GM12878 (cell line): Measurements from ENCODE around the gene KRTAP12-4. TPM values are rescaled to one million over a fixed set of nuclear protein-coding genes. Genes with fewer than 3 reads are reported as not detected.

Source experiments
- ATAC-seq: fragments of 200-7000 bp; cut with Tn5 transposase; 3 replicates; pipeline ENCODE4 v1.9.1; 2020; ENCODE audit warnings: mild to moderate bottlenecking, moderate library complexity
- BruUV-seq: library from RNA; stranded (reverse); fragments of 400-500 nt; replicated peaks from 2 replicates; lab custom pipeline; 2021; lab: Mats Ljungman, UMichigan
- CTCF ChIA-PET: fragments of 300-600 bp; sonication (Branson Sonifier 250); formaldehyde crosslinking; extraction: SDS; loops from one replicate; lab custom pipeline; 2021; ENCODE audit warnings: inconsistent platforms; lab: Yijun Ruan, JAX
- POLR2A ChIA-PET: fragments of 350-600 bp; formaldehyde crosslinking; extraction: SDS; loops from one replicate; lab custom pipeline; 2021; ENCODE audit warnings: inconsistent platforms; lab: Charles Lee
- RAD21 ChIA-PET: fragments of 300-600 bp; sonication (Branson Sonifier 250); formaldehyde crosslinking; loops from one replicate; lab custom pipeline; 2023; ENCODE audit warnings: antibody characterized with exemption; ENCODE audit not compliant: unreplicated experiment; lab: Charles Lee
- SMC1A ChIA-PET: fragments of 300-600 bp; sonication (Branson Sonifier 250); formaldehyde crosslinking; loops from one replicate; lab custom pipeline; 2023; ENCODE audit not compliant: unreplicated experiment, uncharacterized antibody; lab: Charles Lee
- DNase-seq: peaks from one replicate; pipeline ENCODE4 v3.0.0-alpha.2; 2011; ENCODE audit warnings: low read depth, low spot score
- FAIRE-seq: peaks from 3 replicates; lab custom pipeline; 2011; peaks lifted over from hg19 to GRCh38; lab: Jason Lieb, UNC
- H2AFZ ChIP-seq: 2 replicates; pipeline ENCODE4 v1.6.0; 2011; ENCODE audit warnings: low read depth, low read length, control low read depth; ENCODE audit not compliant: control insufficient read depth
- H3K27ac ChIP-seq: 2 replicates; pipeline ENCODE4 v1.5.1; 2011; ENCODE audit warnings: control low read depth; ENCODE audit not compliant: control insufficient read depth, insufficient read depth
- H3K27me3 ChIP-seq, 2 experiments: replicated peaks in 1 of 2; 2 replicates each; pipeline versions ENCODE4 v1.6.0 to v1.6.1; 2011; ENCODE audit warnings: low read length in 1 of 2; ENCODE audit not compliant: control insufficient read depth in 2 of 2, insufficient read depth in 2 of 2
- H3K36me3 ChIP-seq, 2 experiments: 2 replicates each; pipeline ENCODE4 v1.5.1; 2011; ENCODE audit warnings: low read length in 1 of 2; ENCODE audit not compliant: control insufficient read depth in 2 of 2, insufficient read depth in 2 of 2
- H3K4me1 ChIP-seq: 2 replicates; pipeline ENCODE4 v1.6.1; 2011; ENCODE audit warnings: mild to moderate bottlenecking, low read length, moderate library complexity, mixed read lengths; ENCODE audit not compliant: control insufficient read depth, insufficient read depth
- H3K4me2 ChIP-seq: 2 replicates; pipeline ENCODE4 v1.6.0; 2011; ENCODE audit warnings: control low read depth; ENCODE audit not compliant: control insufficient read depth, insufficient read depth
- H3K4me3 ChIP-seq: fragments of 200-600 bp; sonication (generic); 2 replicates; pipeline ENCODE4 v1.5.1; 2016
- H3K79me2 ChIP-seq: 2 replicates; pipeline ENCODE4 v1.6.0; 2011; ENCODE audit warnings: low read length; ENCODE audit not compliant: control insufficient read depth, insufficient read depth
- H3K9ac ChIP-seq: 2 replicates; pipeline ENCODE4 v1.8.0; 2011; ENCODE audit warnings: low read length, control low read depth, mixed read lengths; ENCODE audit not compliant: control insufficient read depth, insufficient read depth
- H3K9me3 ChIP-seq: replicated peaks from 3 replicates; pipeline ENCODE4 v1.5.1; 2011; ENCODE audit warnings: mild to moderate bottlenecking, low read length; ENCODE audit not compliant: control insufficient read depth, insufficient read depth
- H4K20me1 ChIP-seq: 2 replicates; pipeline ENCODE4 v1.6.0; 2011; ENCODE audit not compliant: control insufficient read depth, insufficient read depth
- BRCA1 ChIP-seq: IDR thresholded peaks from 2 replicates; pipeline ENCODE4 v1.6.1; 2011; ENCODE audit warnings: low read depth, low read length, improper control_type of control experiment
- CBFB ChIP-seq: IDR thresholded peaks from 2 replicates; pipeline ENCODE4 v1.6.1; 2016; ENCODE audit warnings: antibody characterized with exemption, low read depth
- CBX5 ChIP-seq: sonication (generic); IDR thresholded peaks from 2 replicates; pipeline ENCODE4 v1.6.1; 2016; ENCODE audit warnings: low read depth, moderate library complexity, mild to moderate bottlenecking, inconsistent platforms
- EP300 ChIP-seq, 2 experiments: fragments of 150-350 bp in 1 of 2; IDR thresholded peaks; 2 replicates each; pipeline ENCODE4 v1.6.1; 2011 to 2012; ENCODE audit warnings: low read depth in 2 of 2, low read length in 2 of 2, borderline replicate concordance in 1 of 2, improper control_type of control experiment in 1 of 2, inconsistent platforms in 1 of 2; ENCODE audit not compliant: control insufficient read depth in 1 of 2
- EZH2 ChIP-seq: IDR thresholded peaks from 2 replicates; pipeline ENCODE4 v1.6.1; 2012; ENCODE audit warnings: low read depth, mild to moderate bottlenecking, control low read depth, inconsistent platforms, low read length, borderline replicate concordance; ENCODE audit not compliant: control insufficient read depth
- IKZF2 ChIP-seq, 2 experiments: fragments of 450-650 bp; IDR thresholded peaks; 2 replicates each; pipeline ENCODE4 v1.6.1; 2017; ENCODE audit warnings: mild to moderate bottlenecking in 2 of 2, moderate library complexity in 2 of 2
- IRF3 ChIP-seq: fragments of 450-650 bp; IDR thresholded peaks from 2 replicates; pipeline ENCODE4 v1.6.1; 2014; ENCODE audit warnings: mild to moderate bottlenecking
- POLR2AphosphoS5 ChIP-seq: IDR thresholded peaks from 2 replicates; pipeline ENCODE4 v1.6.1; 2011; ENCODE audit warnings: mild to moderate bottlenecking, low read length, inconsistent platforms
- POU2F2 ChIP-seq: IDR thresholded peaks from 3 replicates; pipeline ENCODE4 v1.6.1; 2011; ENCODE audit warnings: low read depth, mild to moderate bottlenecking, low read length, borderline replicate concordance
- REST ChIP-seq: IDR thresholded peaks from 2 replicates; pipeline ENCODE4 v1.6.1; 2012; ENCODE audit warnings: mild to moderate bottlenecking, low read depth, low read length
- RFX5 ChIP-seq: IDR thresholded peaks from 2 replicates; pipeline ENCODE4 v1.6.1; 2011; ENCODE audit warnings: low read depth, low read length, improper control_type of control experiment
- SREBF1 ChIP-seq: IDR thresholded peaks from 2 replicates; pipeline ENCODE4 v1.6.1; 2012; ENCODE audit warnings: mild to moderate bottlenecking, low read length
- STAT1 ChIP-seq: fragments of 450-650 bp; conservative IDR thresholded peaks from 2 replicates; pipeline ENCODE4 v1.6.1; 2014; ENCODE audit warnings: antibody characterized with exemption, mild to moderate bottlenecking
- YY1 ChIP-seq: IDR thresholded peaks from 2 replicates; pipeline ENCODE4 v1.6.1; 2011; ENCODE audit warnings: low read depth, mild to moderate bottlenecking, low read length
- ZBTB40 ChIP-seq: fragments of 450-650 bp; IDR thresholded peaks from 2 replicates; pipeline ENCODE4 v1.6.1; 2016; ENCODE audit warnings: mild to moderate bottlenecking, moderate library complexity, borderline replicate concordance
- ZNF207 ChIP-seq: fragments of 450-650 bp; IDR thresholded peaks from 2 replicates; pipeline ENCODE4 v1.6.1; 2014; ENCODE audit warnings: antibody characterized with exemption, mild to moderate bottlenecking, borderline replicate concordance
- WGBS: methylation state at CpG from one replicate; pipeline ENCODE4 v1.1.6; 2016; ENCODE audit warnings: low lambda C conversion rate; ENCODE audit not compliant: insufficient replicate concordance, insufficient coverage; ENCODE audit errors: missing lambda C conversion rate; 5-methylcytosine and 5-hydroxymethylcytosine counted together
- in situ Hi-C: fragments of 300-500 bp; cut with MboI; formaldehyde crosslinking; loops from 9 replicates; pipeline ENCODE4 v1.14.3; 2018; ENCODE audit warnings: mixed read lengths
- intact Hi-C: fragments of 100-400 bp; cut with micrococcal nuclease; formaldehyde crosslinking; loops from one replicate; pipeline ENCODE4 v1.14.2; 2022; ENCODE audit not compliant: unreplicated experiment
- polyA plus RNA-seq, 11 experiments: library from polyadenylated mRNA; depleted of rRNA in 4 of 11; unstranded in 6 of 11; stranded (reverse) in 5 of 11; fragments of >200 nt; fragmentation: Nextera tagmentation in 4 of 11; fragmentation: Illumina TruSeq in 1 of 11; extraction: Ambion mirVana in 4 of 11; extraction: Trizol in 1 of 11; gene quantifications; 1 replicate in 1 of 11; 2 replicates in 10 of 11; pipeline versions ENCODE4 v1.2.1 to v1.2.3, GENCODE V29; 2011 to 2016; ENCODE audit warnings: inconsistent platforms in 2 of 11, missing spikeins in 2 of 11, low read depth in 1 of 11
- total RNA-seq, 4 experiments: library from RNA; depleted of rRNA in 3 of 4; stranded (reverse); fragments of >200 nt in 3 of 4; fragmentation: Illumina TruSeq in 1 of 4; extraction: Trizol in 1 of 4; gene quantifications; 2 replicates each; pipeline versions ENCODE4 v1.2.1 to v1.2.3, GENCODE V29; 2013 to 2021

The KRTAP12-4 gene
- total and polyA plus RNA-seq, 10 of the 15 experiments (the other 5 are each of a cell fraction or from before 2014, with no cell fraction given), result not detected

GRCh38 chr21:44677881-44678280, 23.4 kb upstream of the KRTAP12-4 start:
- Histone ChIP-seq H3K4me2 (no peak overlapping the region), H3K36me3 (no peaks in the 10 kb centered on the region), H3K79me2 (no peaks in the 10 kb centered on the region), H3K27ac (no peak overlapping the region), H3K4me1 (no peaks in the 10 kb centered on the region), H3K27me3 (no peaks in the 10 kb centered on the region; a peak in 1 of 4 replicates), H3K9ac (no peak overlapping the region), H3K4me3 (no peak overlapping the region), H2AFZ (no peak overlapping the region), H3K9me3 (no peaks in the 10 kb centered on the region), H4K20me1 (no peaks in the 10 kb centered on the region)
- BruUV-seq, result no TSS peak
- in situ Hi-C loops (no loop called here), intact Hi-C loops (no loop called here)
- POLR2A ChIA-PET, result no interaction called here
- FAIRE-seq, result no peak
- CTCF ChIA-PET, result no interaction called here
- no peak for TF ChIP-seq CBX5
- TF ChIP-seq ZBTB40, result no peak
- TF ChIP-seq YY1, result no peak
- TF ChIP-seq RFX5, result no peak
- TF ChIP-seq SREBF1, result no peak
- TF ChIP-seq ZNF207, result no peak
- no peak for TF ChIP-seq BRCA1
- no peak for TF ChIP-seq REST
- no peak for TF ChIP-seq CBFB
- TF ChIP-seq EP300 (IDR thresholded peaks at IDR 0.05; ENCODE audit: borderline replicate concordance in 1 of 2, control insufficient read depth in 1 of 2, low read depth in 2 of 2, low read length in 2 of 2), result no peak
- TF ChIP-seq IKZF2 (IDR thresholded peaks at IDR 0.05), result no peak
- no peak for TF ChIP-seq EZH2
- no peak for TF ChIP-seq IRF3
- no peak for TF ChIP-seq STAT1
- no peak for TF ChIP-seq POU2F2
- TF ChIP-seq POLR2AphosphoS5, result no peak
- WGBS, result 69% methylated on average over 13 of the region's 13 CpGs
- SMC1A ChIA-PET, result no interaction called here
- no peak for ATAC-seq
- RAD21 ChIA-PET, result no interaction called here
- no peak for DNase-seq
